ENCODE data around the gene HEATR5A. TPM values are rescaled to one million over a fixed set of nuclear protein-coding genes. Genes with fewer than 3 reads are reported as not detected.
A peak's percentile ranks its signal among the peaks of the same experiment; 100 is the strongest.
"Not testable (repeated sequence)": the region's sequence is repeated elsewhere in the genome, so short reads cannot be mapped to it uniquely, and the experiment has no call there.

HEATR5A gene
- total RNA-seq, 1 experiment from 2014 or later, result 18.2 TPM

GRCh38 chr14:31283153-31283552 lies 137.2 kb downstream of the HEATR5A start:
- Histone ChIP-seq H3K36me3 (replicated peaks; ENCODE audit: control insufficient read depth, insufficient read depth, low read length) (no peaks in the 10 kb centered on the region), H3K4me3 (ENCODE audit: insufficient read depth, low read depth, low read length) (no peak overlapping the region), H3K27me3 (ENCODE audit: control insufficient read depth, insufficient read depth, low read length) (no peaks in the 10 kb centered on the region)
- DNase-seq, result no peak

GRCh38 chr14:31280871-31281220 lies 139.5 kb downstream of the HEATR5A start:
- no peak for DNase-seq
- H3K27me3 ChIP-seq (ENCODE audit: control insufficient read depth, insufficient read depth, low read length), result no peaks in the 10 kb centered on the region
- no peak overlapping the region for H3K4me3 ChIP-seq (ENCODE audit: insufficient read depth, low read depth, low read length)
- no peaks in the 10 kb centered on the region for H3K36me3 ChIP-seq (replicated peaks; ENCODE audit: control insufficient read depth, insufficient read depth, low read length)

GRCh38 chr14:31280132-31280870 lies 140.0 kb downstream of the HEATR5A start:
- no peak for DNase-seq
- Histone ChIP-seq H3K36me3 (replicated peaks; ENCODE audit: control insufficient read depth, insufficient read depth, low read length) (no peaks in the 10 kb centered on the region), H3K27me3 (ENCODE audit: control insufficient read depth, insufficient read depth, low read length) (no peaks in the 10 kb centered on the region), H3K4me3 (ENCODE audit: insufficient read depth, low read depth, low read length) (no peak overlapping the region)

- H3K27me3 ChIP-seq (ENCODE audit: control insufficient read depth, insufficient read depth, low read length), result no peaks in the 10 kb centered on the region
- DNase-seq, result no peak
- H3K4me3 ChIP-seq (ENCODE audit: insufficient read depth, low read depth, low read length), result no peak overlapping the region
- no peaks in the 10 kb centered on the region for H3K36me3 ChIP-seq (replicated peaks; ENCODE audit: control insufficient read depth, insufficient read depth, low read length)
These were observed 141.5 kb downstream of the HEATR5A start for GRCh38 chr14:31278883-31279282.

- Histone ChIP-seq H3K4me3 (ENCODE audit: insufficient read depth, low read depth, low read length) (no peak overlapping the region), H3K27me3 (ENCODE audit: control insufficient read depth, insufficient read depth, low read length) (no peaks in the 10 kb centered on the region), H3K36me3 (replicated peaks; ENCODE audit: control insufficient read depth, insufficient read depth, low read length) (no peaks in the 10 kb centered on the region)
- DNase-seq, result no peak
These were observed 143.3 kb downstream of the HEATR5A start for GRCh38 chr14:31277085-31277484.

GRCh38 chr14:31276417-31276816 lies 143.9 kb downstream of the HEATR5A start:
- not testable (repeated sequence) for H3K36me3 ChIP-seq (replicated peaks; ENCODE audit: control insufficient read depth, insufficient read depth, low read length); H3K4me3 ChIP-seq (ENCODE audit: insufficient read depth, low read depth, low read length); H3K27me3 ChIP-seq (ENCODE audit: control insufficient read depth, insufficient read depth, low read length); DNase-seq

GRCh38 chr14:31275731-31276130 lies 144.6 kb downstream of the HEATR5A start:
- DNase-seq, result no peak
- no peaks in the 10 kb centered on the region for H3K36me3 ChIP-seq (replicated peaks; ENCODE audit: control insufficient read depth, insufficient read depth, low read length)
- H3K4me3 ChIP-seq (ENCODE audit: insufficient read depth, low read depth, low read length), result no peak overlapping the region
- H3K27me3 ChIP-seq (ENCODE audit: control insufficient read depth, insufficient read depth, low read length), result no peaks in the 10 kb centered on the region

- H3K4me3 ChIP-seq (ENCODE audit: insufficient read depth, low read depth, low read length), result no peak overlapping the region
- no peaks in the 10 kb centered on the region for H3K36me3 ChIP-seq (replicated peaks; ENCODE audit: control insufficient read depth, insufficient read depth, low read length)
- DNase-seq, result no peak
- no peaks in the 10 kb centered on the region for H3K27me3 ChIP-seq (ENCODE audit: control insufficient read depth, insufficient read depth, low read length)
These were observed 148.7 kb downstream of the HEATR5A start for GRCh38 chr14:31271648-31272047.

- peak; percentile 23 for DNase-seq
- Histone ChIP-seq H3K27me3 (ENCODE audit: control insufficient read depth, insufficient read depth, low read length) (no peaks in the 10 kb centered on the region), H3K36me3 (replicated peaks; ENCODE audit: control insufficient read depth, insufficient read depth, low read length) (no peaks in the 10 kb centered on the region), H3K4me3 (ENCODE audit: insufficient read depth, low read depth, low read length) (no peak overlapping the region)
These were observed 150.1 kb downstream of the HEATR5A start for GRCh38 chr14:31270196-31270772.

- H3K27me3 ChIP-seq (ENCODE audit: control insufficient read depth, insufficient read depth, low read length), result no peaks in the 10 kb centered on the region
- DNase-seq, result no peak
- H3K36me3 ChIP-seq (replicated peaks; ENCODE audit: control insufficient read depth, insufficient read depth, low read length), result no peaks in the 10 kb centered on the region
- H3K4me3 ChIP-seq (ENCODE audit: insufficient read depth, low read depth, low read length), result no peak overlapping the region
These were observed 150.6 kb downstream of the HEATR5A start for GRCh38 chr14:31269634-31270195.

GRCh38 chr14:31268216-31268615 lies 152.1 kb downstream of the HEATR5A start:
- no peak overlapping the region for H3K4me3 ChIP-seq (ENCODE audit: insufficient read depth, low read depth, low read length)
- DNase-seq, result no peak
- H3K27me3 ChIP-seq (ENCODE audit: control insufficient read depth, insufficient read depth, low read length), result no peaks in the 10 kb centered on the region
- H3K36me3 ChIP-seq (replicated peaks; ENCODE audit: control insufficient read depth, insufficient read depth, low read length), result no peaks in the 10 kb centered on the region

GRCh38 chr14:31266437-31267331 lies 153.7 kb downstream of the HEATR5A start:
- no peak overlapping the region for H3K4me3 ChIP-seq (ENCODE audit: insufficient read depth, low read depth, low read length)
- no peak for DNase-seq
- H3K36me3 ChIP-seq (replicated peaks; ENCODE audit: control insufficient read depth, insufficient read depth, low read length), result no peaks in the 10 kb centered on the region
- no peaks in the 10 kb centered on the region for H3K27me3 ChIP-seq (ENCODE audit: control insufficient read depth, insufficient read depth, low read length)

GRCh38 chr14:31265701-31266398 lies 154.5 kb downstream of the HEATR5A start:
- Histone ChIP-seq H3K27me3 (ENCODE audit: control insufficient read depth, insufficient read depth, low read length) (no peaks in the 10 kb centered on the region), H3K36me3 (replicated peaks; ENCODE audit: control insufficient read depth, insufficient read depth, low read length) (no peaks in the 10 kb centered on the region), H3K4me3 (ENCODE audit: insufficient read depth, low read depth, low read length) (no peak overlapping the region)
- no peak for DNase-seq

GRCh38 chr14:31263485-31264133 lies 156.7 kb downstream of the HEATR5A start:
- no peak for DNase-seq
- H3K27me3 ChIP-seq (ENCODE audit: control insufficient read depth, insufficient read depth, low read length), result no peaks in the 10 kb centered on the region

More at GRCh38 chr14:31263485-31264133, 156.7 kb downstream of the HEATR5A start:
- H3K4me3 ChIP-seq (ENCODE audit: insufficient read depth, low read depth, low read length), result no peak overlapping the region
- no peaks in the 10 kb centered on the region for H3K36me3 ChIP-seq (replicated peaks; ENCODE audit: control insufficient read depth, insufficient read depth, low read length)

Data from H7 (cell line).